NCI-H2196 (cell line): ENCODE measurements around the gene SORCS2.
"Not testable (repeated sequence)": the region's sequence is repeated elsewhere in the genome, so short reads cannot be mapped to it uniquely, and the experiment has no call there.

Experiments
- DNase-seq: peaks from one replicate; lab custom pipeline; 2025; ENCODE audit not compliant: unreplicated experiment; lab: John Stamatoyannopoulos, UW

The SORCS2 gene

GRCh38 chr4:7569810-7570783 lies 377.8 kb downstream of the SORCS2 start:
- DNase-seq = no peak

- no peak for DNase-seq
These were observed 378.7 kb downstream of the SORCS2 start for GRCh38 chr4:7571001-7571400.

- no peak for DNase-seq
These were observed 379.4 kb downstream of the SORCS2 start for GRCh38 chr4:7571701-7572100.

- DNase-seq = no peak
These were observed 380.6 kb downstream of the SORCS2 start for GRCh38 chr4:7572894-7573293.

- no peak for DNase-seq
These were observed 381.3 kb downstream of the SORCS2 start for GRCh38 chr4:7573576-7574091.

- DNase-seq = no peak
These were observed 382.1 kb downstream of the SORCS2 start for GRCh38 chr4:7574287-7575014.

- DNase-seq = no peak
These were observed 383.1 kb downstream of the SORCS2 start for GRCh38 chr4:7575426-7575825.

GRCh38 chr4:7577361-7578039 lies 385.2 kb downstream of the SORCS2 start:
- DNase-seq = not testable (repeated sequence)

GRCh38 chr4:7581477-7581876 lies 389.1 kb downstream of the SORCS2 start:
- no peak for DNase-seq

GRCh38 chr4:7582313-7583097 lies 390.2 kb downstream of the SORCS2 start:
- DNase-seq = no peak

GRCh38 chr4:7584098-7584497 lies 391.8 kb downstream of the SORCS2 start:
- DNase-seq = no peak

- DNase-seq = no peak
These were observed 392.3 kb downstream of the SORCS2 start for GRCh38 chr4:7584606-7585159.

- no peak for DNase-seq
These were observed 393.4 kb downstream of the SORCS2 start for GRCh38 chr4:7585768-7586167.

GRCh38 chr4:7587433-7588405 lies 395.4 kb downstream of the SORCS2 start:
- DNase-seq = no peak

- no peak for DNase-seq
These were observed 397.9 kb downstream of the SORCS2 start for GRCh38 chr4:7590189-7590588.

- DNase-seq = no peak
These were observed 398.6 kb downstream of the SORCS2 start for GRCh38 chr4:7590899-7591298.

- DNase-seq = no peak
These were observed 399.2 kb downstream of the SORCS2 start for GRCh38 chr4:7591409-7592053.

- DNase-seq = no peak
These were observed 401.5 kb downstream of the SORCS2 start for GRCh38 chr4:7593646-7594412.
